Measurements from ENCODE around the gene SMAD2. TPM values are rescaled to one million over a fixed set of nuclear protein-coding genes. Genes with fewer than 3 reads are reported as not detected.
"Not testable (repeated sequence)": the region's sequence is repeated elsewhere in the genome, so short reads cannot be mapped to it uniquely, and the experiment has no call there.

Gene SMAD2
- total and polyA plus RNA-seq, 5 donors, result 30.7 to 114 (median 94.9) TPM

GRCh38 chr18:47767198-47767597, 163.3 kb downstream of the SMAD2 start:
- H3K4me3 ChIP-seq (ENCODE audit: low read length); H3K27ac ChIP-seq (ENCODE audit: low read length); H3K9me3 ChIP-seq (ENCODE audit: control insufficient read depth, low read length); H3K4me1 ChIP-seq (ENCODE audit: control insufficient read depth, insufficient read depth, low read length); H3K27me3 ChIP-seq (ENCODE audit: control insufficient read depth, insufficient read depth); intact Hi-C loops (cut with DNase I); ATAC-seq; DNase-seq: not testable (repeated sequence)
- 96% methylated on average over 3 of the region's 3 CpGs for WGBS
